Endothelial cell (in vitro differentiated cells): ENCODE measurements around the gene HSPA4. TPM values are rescaled to one million over a fixed set of nuclear protein-coding genes. Genes with fewer than 3 reads are reported as not detected.

Experiments
- DNase-seq: peaks from one replicate; pipeline ENCODE4 v3.0.0; 2021; ENCODE audit warnings: low spot score
- H3K27ac Mint-ChIP-seq: one replicate; pipeline ENCODE4 v1.8.0; 2021; ENCODE audit warnings: mixed read lengths, inconsistent platforms; ENCODE audit not compliant: unreplicated experiment
- H3K27me3 Mint-ChIP-seq: one replicate; pipeline ENCODE4 v1.8.0; 2021; ENCODE audit warnings: mild to moderate bottlenecking, moderate library complexity, mixed read lengths, inconsistent platforms; ENCODE audit not compliant: unreplicated experiment
- H3K36me3 Mint-ChIP-seq: one replicate; pipeline ENCODE4 v1.8.0; 2021; ENCODE audit warnings: mild to moderate bottlenecking, low read depth, mixed read lengths, inconsistent platforms; ENCODE audit not compliant: unreplicated experiment
- H3K4me1 Mint-ChIP-seq: one replicate; pipeline ENCODE4 v1.8.0; 2021; ENCODE audit warnings: mild to moderate bottlenecking, mixed read lengths, inconsistent platforms; ENCODE audit not compliant: unreplicated experiment
- H3K4me3 Mint-ChIP-seq: one replicate; pipeline ENCODE4 v1.8.0; 2021; ENCODE audit warnings: mild to moderate bottlenecking, mixed read lengths, inconsistent platforms; ENCODE audit not compliant: unreplicated experiment
- H3K9me3 Mint-ChIP-seq: one replicate; pipeline ENCODE4 v1.8.0; 2021; ENCODE audit warnings: mixed read lengths, inconsistent platforms; ENCODE audit not compliant: unreplicated experiment
- CTCF ChIP-seq: fragments of 200-600 bp; sonication (generic); IDR thresholded peaks from one replicate; pipeline ENCODE4 v1.5.0; 2021; ENCODE audit warnings: antibody characterized with exemption; ENCODE audit not compliant: unreplicated experiment
- total RNA-seq: library from RNA; stranded (reverse); fragmentation: NEBNext Ultra II Directional; extraction: Animal tissue kit (Norgen Biotek cat#: 25700); gene quantifications from one replicate; pipeline ENCODE4 v1.2.1, GENCODE V29; 2021; ENCODE audit not compliant: unreplicated experiment

The HSPA4 gene
- total RNA-seq, 1 donor from 2014 or later, result 162 TPM

- H3K4me3 Mint-ChIP-seq, result no peak overlapping the region
- no peak for TF ChIP-seq CTCF
- H3K27me3 Mint-ChIP-seq, result no peaks in the 10 kb centered on the region
- no peaks in the 10 kb centered on the region for H3K4me1 Mint-ChIP-seq
- DNase-seq, result no peak
- no peaks in the 10 kb centered on the region for H3K9me3 Mint-ChIP-seq
- H3K36me3 Mint-ChIP-seq, result no peaks in the 10 kb centered on the region
- no peak overlapping the region for H3K27ac Mint-ChIP-seq
Measured at GRCh38 chr5:133113331-133114061, 61.7 kb downstream of the HSPA4 start.

- TF ChIP-seq CTCF, result no peak
- no peaks in the 10 kb centered on the region for H3K4me1 Mint-ChIP-seq
- H3K27ac Mint-ChIP-seq, result no peak overlapping the region
- H3K4me3 Mint-ChIP-seq, result no peak overlapping the region
- no peak for DNase-seq
- H3K27me3 Mint-ChIP-seq, result no peaks in the 10 kb centered on the region
- H3K36me3 Mint-ChIP-seq, result no peaks in the 10 kb centered on the region
- H3K9me3 Mint-ChIP-seq, result no peaks in the 10 kb centered on the region
Measured at GRCh38 chr5:133114166-133114932, 62.5 kb downstream of the HSPA4 start.

- no peaks in the 10 kb centered on the region for H3K4me1 Mint-ChIP-seq
- no peaks in the 10 kb centered on the region for H3K9me3 Mint-ChIP-seq
- DNase-seq, result no peak
- TF ChIP-seq CTCF, result no peak
- no peak overlapping the region for H3K27ac Mint-ChIP-seq
- no peaks in the 10 kb centered on the region for H3K27me3 Mint-ChIP-seq
- no peak overlapping the region for H3K4me3 Mint-ChIP-seq
- H3K36me3 Mint-ChIP-seq, result no peaks in the 10 kb centered on the region
Measured at GRCh38 chr5:133114933-133115310, 63.1 kb downstream of the HSPA4 start.

GRCh38 chr5:133116601-133117000, 64.8 kb downstream of the HSPA4 start:
- no peak overlapping the region for H3K27ac Mint-ChIP-seq
- H3K4me3 Mint-ChIP-seq, result no peak overlapping the region
- H3K9me3 Mint-ChIP-seq, result no peaks in the 10 kb centered on the region
- no peak for DNase-seq
- no peaks in the 10 kb centered on the region for H3K36me3 Mint-ChIP-seq
- H3K27me3 Mint-ChIP-seq, result peaks cover 3% of the 10 kb centered on the region
- H3K4me1 Mint-ChIP-seq, result peaks cover 6% of the 10 kb centered on the region
- no peak for TF ChIP-seq CTCF
